Esophagus squamous epithelium (tissue), 4 donors: ENCODE measurements around the gene LRCH4.

Experiments used
- POLR2A ChIP-seq, 4 donors: fragments of 450-650 bp; IDR thresholded peaks; one replicate each; pipeline ENCODE4 v1.6.1; 2017; ENCODE audit warnings: antibody characterized with exemption in 4 of 4, mild to moderate bottlenecking in 4 of 4, moderate library complexity in 3 of 4
- TF ChIP-seq, protein P1 (sequence below), 6 experiments: fragments of 450-650 bp in 4 of 6; fragments of 200-600 bp in 2 of 6; sonication (generic) in 2 of 6; IDR thresholded peaks; one replicate each; pipeline ENCODE4 v1.5.1; 2016 to 2019; ENCODE audit warnings: antibody characterized with exemption in 6 of 6, mild to moderate bottlenecking in 4 of 6, moderate library complexity in 4 of 6

DNA sequence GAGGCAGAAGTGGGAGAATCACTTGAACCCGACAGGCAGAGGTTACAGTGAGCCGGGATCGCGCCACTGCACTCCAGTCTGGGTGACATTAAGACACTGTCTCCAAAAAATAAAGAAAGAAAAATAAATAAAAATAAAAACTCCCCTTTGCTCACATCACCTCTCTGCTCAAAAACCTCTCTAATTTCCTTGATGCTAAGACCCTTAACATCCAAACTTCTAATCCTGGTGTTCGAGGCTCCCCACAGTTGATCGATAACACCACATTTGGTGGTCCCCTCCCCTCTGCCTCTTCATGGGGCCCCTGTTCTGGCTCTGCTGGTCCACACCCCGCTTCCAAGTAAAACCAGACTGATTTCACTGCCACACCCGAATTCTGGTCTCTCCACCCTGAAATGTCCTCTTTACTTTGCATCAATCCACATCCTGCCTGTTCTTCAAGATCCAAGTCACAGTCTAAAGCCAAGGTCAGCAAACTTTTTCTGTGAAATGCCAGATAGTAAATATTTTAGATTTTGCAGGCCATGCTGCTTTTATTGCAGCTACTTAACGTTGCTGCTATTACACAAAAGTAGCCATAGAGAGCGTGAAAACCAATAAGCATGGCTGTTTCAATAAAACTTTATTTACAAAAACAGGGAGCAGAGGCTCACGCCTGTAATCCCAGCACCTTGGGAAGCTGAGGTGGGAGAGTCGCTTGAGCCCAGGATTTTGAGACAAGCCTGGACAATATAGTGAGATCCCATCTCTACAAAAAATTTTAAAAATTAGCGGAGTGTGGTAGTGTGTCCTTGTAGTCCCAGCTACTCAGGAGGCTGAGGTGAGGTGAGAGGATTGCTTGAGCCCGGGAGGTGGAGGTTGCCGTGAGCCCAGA is 38.3 kb upstream of the LRCH4 start:
- TF ChIP-seq, protein P1, sequence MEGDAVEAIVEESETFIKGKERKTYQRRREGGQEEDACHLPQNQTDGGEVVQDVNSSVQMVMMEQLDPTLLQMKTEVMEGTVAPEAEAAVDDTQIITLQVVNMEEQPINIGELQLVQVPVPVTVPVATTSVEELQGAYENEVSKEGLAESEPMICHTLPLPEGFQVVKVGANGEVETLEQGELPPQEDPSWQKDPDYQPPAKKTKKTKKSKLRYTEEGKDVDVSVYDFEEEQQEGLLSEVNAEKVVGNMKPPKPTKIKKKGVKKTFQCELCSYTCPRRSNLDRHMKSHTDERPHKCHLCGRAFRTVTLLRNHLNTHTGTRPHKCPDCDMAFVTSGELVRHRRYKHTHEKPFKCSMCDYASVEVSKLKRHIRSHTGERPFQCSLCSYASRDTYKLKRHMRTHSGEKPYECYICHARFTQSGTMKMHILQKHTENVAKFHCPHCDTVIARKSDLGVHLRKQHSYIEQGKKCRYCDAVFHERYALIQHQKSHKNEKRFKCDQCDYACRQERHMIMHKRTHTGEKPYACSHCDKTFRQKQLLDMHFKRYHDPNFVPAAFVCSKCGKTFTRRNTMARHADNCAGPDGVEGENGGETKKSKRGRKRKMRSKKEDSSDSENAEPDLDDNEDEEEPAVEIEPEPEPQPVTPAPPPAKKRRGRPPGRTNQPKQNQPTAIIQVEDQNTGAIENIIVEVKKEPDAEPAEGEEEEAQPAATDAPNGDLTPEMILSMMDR (IDR thresholded peaks at IDR 0.05): no peak
- no peak for TF ChIP-seq POLR2A (IDR thresholded peaks at IDR 0.05)
